Measurements from ENCODE around the gene SLC25A6. TPM values are rescaled to one million over a fixed set of nuclear protein-coding genes. Genes with fewer than 3 reads are reported as not detected.

SLC25A6 gene
- total and polyA plus RNA-seq, 10 of the 15 experiments (the other 5 are each of a cell fraction or from before 2014, with no cell fraction given): 61.9 to 642 (median 322) TPM

- TF ChIP-seq CEBPB (IDR thresholded peaks at IDR 0.05; ENCODE audit: borderline replicate concordance in 1 of 2, low read depth in 2 of 2, low read length in 2 of 2) (no peak), RELA (IDR thresholded peaks at IDR 0.05; ENCODE audit: borderline replicate concordance, partially characterized antibody) (no peak), BACH1 (IDR thresholded peaks at IDR 0.05; ENCODE audit: borderline replicate concordance) (peak; percentile 77; the same call in 1 of the 2 replicates), HDGF (IDR thresholded peaks at IDR 0.05) (no peak), SIN3A (IDR thresholded peaks at IDR 0.05; ENCODE audit: low read depth, low read length) (peak; percentile 68; the same call in 1 of the 2 replicates), FOS (IDR thresholded peaks at IDR 0.05; ENCODE audit: borderline replicate concordance, extremely low read depth, insufficient read length) (no peak), PBX3 (IDR thresholded peaks at IDR 0.05; ENCODE audit: insufficient replicate concordance, low read depth, low read length) (no peak), E4F1 (IDR thresholded peaks at IDR 0.05; ENCODE audit: borderline replicate concordance, partially characterized antibody) (no peak), ZNF622 (IDR thresholded peaks at IDR 0.05) (no peak), CUX1 (IDR thresholded peaks at IDR 0.05; ENCODE audit: insufficient replicate concordance, low read depth, low read length) (no peak), MXI1 (IDR thresholded peaks at IDR 0.05; ENCODE audit: low read depth, low read length) (peak; percentile 86; the same call in 1 of the 2 replicates), BHLHE40 (IDR thresholded peaks at IDR 0.05; ENCODE audit: borderline replicate concordance in 1 of 2, low read depth in 2 of 2, low read length in 1 of 2) (peak in 1 of 2 experiments; percentile 28; a peak in 1 of 4 replicates), RAD21 (IDR thresholded peaks at IDR 0.05; ENCODE audit: insufficient read depth, low read depth, low read length) (no peak), KAT2A (conservative IDR thresholded peaks at IDR 0.05; ENCODE audit: control insufficient read depth, low read depth, low read length) (no peak), MYC (IDR thresholded peaks at IDR 0.05; ENCODE audit: insufficient read depth, insufficient read length, insufficient replicate concordance, low read length, severe bottlenecking) (peak; percentile 84), NKRF (conservative IDR thresholded peaks at IDR 0.05) (peak; percentile 93), KLF5 (IDR thresholded peaks at IDR 0.05; ENCODE audit: partially characterized antibody) (peak; percentile 65)
Observed at GRCh38 chrX:1392376-1393068, 609 bp upstream of the SLC25A6 start (continued).
